Measurements from ENCODE around the gene BEAN1. TPM values are rescaled to one million over a fixed set of nuclear protein-coding genes. Genes with fewer than 3 reads are reported as not detected.
A peak's percentile ranks its signal among the peaks of the same experiment; 100 is the strongest.
"Not testable (repeated sequence)": the region's sequence is repeated elsewhere in the genome, so short reads cannot be mapped to it uniquely, and the experiment has no call there.

The BEAN1 gene
- total and polyA plus RNA-seq, 8 donors = 0.40 to 3.7 (median 0.55) TPM; not detected in 5

DNA sequence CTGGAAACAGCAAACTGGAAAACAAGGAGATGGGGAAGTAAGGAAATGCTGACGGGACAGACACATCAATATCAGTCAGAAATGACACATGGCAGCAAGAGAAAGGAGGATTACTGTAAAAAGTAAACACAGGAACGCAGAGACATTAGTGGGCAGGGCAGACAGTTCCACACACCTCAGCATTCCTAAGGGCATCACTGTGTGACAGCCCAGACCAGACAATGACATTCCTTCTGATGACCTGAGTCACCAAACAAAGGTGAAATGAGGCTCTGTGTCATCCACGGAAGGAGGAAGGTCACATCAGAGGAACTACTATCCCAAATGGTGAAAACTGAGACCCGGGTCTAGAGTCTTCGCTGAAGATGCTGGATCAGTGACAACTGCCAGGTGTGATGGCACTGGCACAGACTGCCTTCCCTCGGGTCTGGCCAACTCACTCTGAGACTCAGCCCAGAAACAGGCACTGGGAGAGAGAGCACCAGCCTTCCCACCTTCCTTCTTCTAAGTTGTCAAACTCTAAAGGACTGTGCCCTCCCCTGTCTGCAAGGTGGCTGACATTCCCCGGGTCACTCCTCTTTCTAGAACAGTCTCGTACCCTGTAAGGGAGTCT lies 86.1 kb downstream of the BEAN1 start:
- intact Hi-C loops (cut with DNase I; ENCODE audit: low total_unique reads) = no loop called here
- TF ChIP-seq POLR2AphosphoS5 (IDR thresholded peaks at IDR 0.05) (no peak), POLR2A (IDR thresholded peaks at IDR 0.05) (no peak), EP300 (IDR thresholded peaks at IDR 0.05) (no peak)
- TF ChIP-seq, protein P1, sequence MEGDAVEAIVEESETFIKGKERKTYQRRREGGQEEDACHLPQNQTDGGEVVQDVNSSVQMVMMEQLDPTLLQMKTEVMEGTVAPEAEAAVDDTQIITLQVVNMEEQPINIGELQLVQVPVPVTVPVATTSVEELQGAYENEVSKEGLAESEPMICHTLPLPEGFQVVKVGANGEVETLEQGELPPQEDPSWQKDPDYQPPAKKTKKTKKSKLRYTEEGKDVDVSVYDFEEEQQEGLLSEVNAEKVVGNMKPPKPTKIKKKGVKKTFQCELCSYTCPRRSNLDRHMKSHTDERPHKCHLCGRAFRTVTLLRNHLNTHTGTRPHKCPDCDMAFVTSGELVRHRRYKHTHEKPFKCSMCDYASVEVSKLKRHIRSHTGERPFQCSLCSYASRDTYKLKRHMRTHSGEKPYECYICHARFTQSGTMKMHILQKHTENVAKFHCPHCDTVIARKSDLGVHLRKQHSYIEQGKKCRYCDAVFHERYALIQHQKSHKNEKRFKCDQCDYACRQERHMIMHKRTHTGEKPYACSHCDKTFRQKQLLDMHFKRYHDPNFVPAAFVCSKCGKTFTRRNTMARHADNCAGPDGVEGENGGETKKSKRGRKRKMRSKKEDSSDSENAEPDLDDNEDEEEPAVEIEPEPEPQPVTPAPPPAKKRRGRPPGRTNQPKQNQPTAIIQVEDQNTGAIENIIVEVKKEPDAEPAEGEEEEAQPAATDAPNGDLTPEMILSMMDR (IDR thresholded peaks at IDR 0.05) = no peak
- Histone ChIP-seq H3K27ac (peak overlapping the region in 3 of 5 donors; percentile 10 to 71 (median 70)), H3K36me3 (peaks cover 0 to 41% (median 18%) of the 10 kb centered on the region in 4 donors), H3K9me3 (no peaks in the 10 kb centered on the region), H3K27me3 (no peaks in the 10 kb centered on the region), H3K4me3 (no peak overlapping the region), H3K4me1 (peaks cover 57 to 72% (median 67%) of the 10 kb centered on the region in 4 donors)
- 82 to 92% (median 83%) methylated on average over 6 to 8 of the region's 8 CpGs for WGBS, 5 donors
- peak in 1 of 2 donors; percentile 10 for DNase-seq

- H3K27me3 ChIP-seq; H3K27ac ChIP-seq; intact Hi-C loops (cut with DNase I; ENCODE audit: low total_unique reads); H3K9me3 ChIP-seq; DNase-seq; H3K4me3 ChIP-seq: not testable (repeated sequence)
- H3K36me3 ChIP-seq = peaks cover 0 to 30% (median 18%) of the 10 kb centered on the region in 4 donors
- 94 to 99% (median 98%) methylated on average over 10 to 11 of the region's 17 CpGs for WGBS, 5 donors
- H3K4me1 ChIP-seq = peaks cover 56 to 75% (median 65%) of the 10 kb centered on the region in 4 donors
Measured at GRCh38 chr16:66514391-66514790, 87.3 kb downstream of the BEAN1 start.

DNA sequence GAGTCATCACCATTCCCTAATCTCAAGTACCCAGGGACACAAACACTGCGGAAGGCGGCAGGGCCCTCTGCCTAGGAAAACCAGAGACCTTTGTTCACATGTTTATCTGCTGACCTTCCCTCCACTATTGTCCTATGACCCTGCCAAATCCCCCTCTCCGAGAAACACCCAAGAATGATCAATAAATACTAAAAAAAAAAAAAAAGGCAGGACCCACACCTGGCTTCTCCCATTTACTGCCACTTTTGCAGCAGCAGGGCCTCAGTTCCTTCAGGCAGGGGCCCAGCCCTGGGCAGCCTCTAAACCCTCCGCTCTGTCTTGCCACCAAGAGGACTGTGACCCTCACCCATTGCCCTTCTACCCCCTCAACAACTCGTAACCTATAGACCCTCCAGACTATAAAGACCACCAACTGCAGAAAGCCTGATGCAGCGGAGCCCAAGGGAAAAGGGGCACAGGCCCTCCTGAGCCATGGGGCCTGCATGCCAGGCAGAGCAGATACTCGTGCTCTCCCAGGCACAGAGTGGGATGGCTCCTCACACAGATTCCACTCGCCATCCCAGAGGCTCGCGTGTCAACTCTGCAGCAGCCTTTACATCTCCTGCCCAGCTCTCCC lies 88.0 kb downstream of the BEAN1 start:
- H3K27me3 ChIP-seq; DNase-seq; intact Hi-C loops (cut with DNase I; ENCODE audit: low total_unique reads); H3K9me3 ChIP-seq; H3K4me3 ChIP-seq: not testable (repeated sequence)
- Histone ChIP-seq H3K27ac (peak overlapping the region in 4 of 5 donors; percentile 93 to 99 (median 98)), H3K4me1 (peaks cover 57 to 82% (median 66%) of the 10 kb centered on the region in 4 donors), H3K36me3 (peaks cover 0 to 30% (median 22%) of the 10 kb centered on the region in 4 donors)
- WGBS, 5 donors = 93 to 99% (median 96%) methylated on average over 7 to 10 of the region's 10 CpGs

- intact Hi-C loops (cut with DNase I; ENCODE audit: low total_unique reads) = no loop called here
- TF ChIP-seq POLR2A (IDR thresholded peaks at IDR 0.05) (no peak), POLR2AphosphoS5 (IDR thresholded peaks at IDR 0.05) (no peak), EP300 (IDR thresholded peaks at IDR 0.05) (no peak)
- TF ChIP-seq, protein P1 (IDR thresholded peaks at IDR 0.05) = peak in 1 of 7 experiments; percentile 17
- Histone ChIP-seq H3K36me3 (peaks cover 0 to 32% (median 23%) of the 10 kb centered on the region in 4 donors), H3K4me1 (peaks cover 57 to 82% (median 63%) of the 10 kb centered on the region in 4 donors), H3K27me3 (no peaks in the 10 kb centered on the region), H3K27ac (peak overlapping the region; percentile 77 to 99 (median 97)), H3K9me3 (no peaks in the 10 kb centered on the region), H3K4me3 (peak overlapping the region in 1 of 4 donors; percentile 11)
- WGBS, 5 donors = 59 to 66% (median 64%) methylated on average over 12 of the region's 12 CpGs
- peak in 1 of 2 donors; percentile 39 for DNase-seq
Measured at GRCh38 chr16:66515596-66516508, 88.8 kb downstream of the BEAN1 start.

GRCh38 chr16:66516509-66516807 lies 89.4 kb downstream of the BEAN1 start:
- WGBS, 5 donors = 6 to 17% (median 11%) methylated on average over 8 of the region's 8 CpGs
- H3K36me3 ChIP-seq = peaks cover 0 to 38% (median 22%) of the 10 kb centered on the region in 4 donors
- no peak for TF ChIP-seq EP300 (IDR thresholded peaks at IDR 0.05)
- H3K9me3 ChIP-seq = no peaks in the 10 kb centered on the region
- no peak for DNase-seq
- H3K4me1 ChIP-seq = peaks cover 57 to 82% (median 63%) of the 10 kb centered on the region in 4 donors
- peak overlapping the region; percentile 77 to 99 (median 97) for H3K27ac ChIP-seq
- H3K4me3 ChIP-seq = peak overlapping the region in 1 of 4 donors; percentile 11
- H3K27me3 ChIP-seq = no peaks in the 10 kb centered on the region
- intact Hi-C loops (cut with DNase I; ENCODE audit: low total_unique reads) = no loop called here
